Omental fat pad (tissue), 4 donors: ENCODE results near the gene TTC22. TPM values are rescaled to one million over a fixed set of nuclear protein-coding genes. Genes with fewer than 3 reads are reported as not detected.

Experiments
- ATAC-seq: fragments of 150-250 bp; one replicate; pipeline ENCODE4 v1.9.1; 2016; ENCODE audit warnings: mild to moderate bottlenecking, moderate library complexity; ENCODE audit not compliant: low FRiP score
- DNase-seq: peaks from one replicate; pipeline ENCODE4 v3.0.0-alpha.2; 2019; ENCODE audit warnings: low spot score
- total RNA-seq, 4 donors: library from RNA; depleted of rRNA; stranded (reverse); fragments of >200 nt; gene quantifications; one replicate each; pipeline ENCODE4 v1.1.0, GENCODE V29; 2016
- TF ChIP-seq, protein P1 (sequence below), 3 donors: fragments of 450-650 bp; IDR thresholded peaks; one replicate each; pipeline ENCODE4 v1.5.1; 2016 to 2017; ENCODE audit warnings: antibody characterized with exemption in 3 of 3, mild to moderate bottlenecking in 3 of 3, moderate library complexity in 2 of 3

The TTC22 gene
- total RNA-seq, 4 donors from 2014 or later = 0.88 to 1.7 (median 1.1) TPM; not detected in 1

DNA sequence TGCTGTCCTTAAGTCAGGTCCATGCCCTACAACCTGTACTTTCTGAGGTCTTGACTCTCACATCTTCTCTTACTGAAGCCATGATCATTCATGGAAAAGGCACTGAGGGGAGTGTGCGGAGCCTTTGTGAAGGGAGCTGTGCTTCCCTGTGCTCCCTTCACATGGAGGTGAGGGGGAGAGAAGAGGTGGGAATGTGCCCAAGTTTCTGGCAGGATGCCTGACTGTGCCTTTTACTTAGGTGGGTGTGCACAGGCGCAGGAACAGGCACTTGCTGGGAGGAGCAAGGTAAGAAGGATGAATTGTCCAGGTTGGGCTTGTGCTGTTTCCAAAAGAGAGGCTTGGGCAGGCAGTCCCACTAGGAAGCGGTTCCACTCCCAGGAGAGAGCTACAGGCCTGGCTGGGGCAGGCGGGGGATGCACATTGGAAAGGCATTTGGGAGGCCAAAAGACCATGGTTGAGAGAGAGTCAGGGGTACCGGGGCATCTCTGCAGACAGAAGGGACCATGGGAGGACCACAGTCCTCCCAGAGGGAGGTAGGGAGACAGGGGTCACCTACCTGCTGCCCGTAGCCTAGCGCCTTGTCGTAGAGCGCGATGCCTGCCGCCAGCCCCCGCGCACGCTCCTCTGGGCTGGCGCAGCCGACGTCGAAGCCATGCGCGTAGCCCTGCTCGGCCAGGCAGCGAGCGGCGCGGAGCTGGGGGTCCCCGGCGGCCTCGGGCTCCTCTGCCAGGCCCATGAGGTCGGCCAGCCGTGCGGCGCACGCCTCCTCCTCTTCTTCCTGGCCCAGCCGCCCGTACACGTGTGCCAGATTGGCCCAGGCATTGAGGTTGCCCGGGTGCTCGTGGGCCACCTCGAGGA lies 853 bp downstream of the TTC22 start:
- TF ChIP-seq, protein P1, sequence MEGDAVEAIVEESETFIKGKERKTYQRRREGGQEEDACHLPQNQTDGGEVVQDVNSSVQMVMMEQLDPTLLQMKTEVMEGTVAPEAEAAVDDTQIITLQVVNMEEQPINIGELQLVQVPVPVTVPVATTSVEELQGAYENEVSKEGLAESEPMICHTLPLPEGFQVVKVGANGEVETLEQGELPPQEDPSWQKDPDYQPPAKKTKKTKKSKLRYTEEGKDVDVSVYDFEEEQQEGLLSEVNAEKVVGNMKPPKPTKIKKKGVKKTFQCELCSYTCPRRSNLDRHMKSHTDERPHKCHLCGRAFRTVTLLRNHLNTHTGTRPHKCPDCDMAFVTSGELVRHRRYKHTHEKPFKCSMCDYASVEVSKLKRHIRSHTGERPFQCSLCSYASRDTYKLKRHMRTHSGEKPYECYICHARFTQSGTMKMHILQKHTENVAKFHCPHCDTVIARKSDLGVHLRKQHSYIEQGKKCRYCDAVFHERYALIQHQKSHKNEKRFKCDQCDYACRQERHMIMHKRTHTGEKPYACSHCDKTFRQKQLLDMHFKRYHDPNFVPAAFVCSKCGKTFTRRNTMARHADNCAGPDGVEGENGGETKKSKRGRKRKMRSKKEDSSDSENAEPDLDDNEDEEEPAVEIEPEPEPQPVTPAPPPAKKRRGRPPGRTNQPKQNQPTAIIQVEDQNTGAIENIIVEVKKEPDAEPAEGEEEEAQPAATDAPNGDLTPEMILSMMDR (IDR thresholded peaks at IDR 0.05) = no peak
- no peak for DNase-seq
- no peak for ATAC-seq

DNA sequence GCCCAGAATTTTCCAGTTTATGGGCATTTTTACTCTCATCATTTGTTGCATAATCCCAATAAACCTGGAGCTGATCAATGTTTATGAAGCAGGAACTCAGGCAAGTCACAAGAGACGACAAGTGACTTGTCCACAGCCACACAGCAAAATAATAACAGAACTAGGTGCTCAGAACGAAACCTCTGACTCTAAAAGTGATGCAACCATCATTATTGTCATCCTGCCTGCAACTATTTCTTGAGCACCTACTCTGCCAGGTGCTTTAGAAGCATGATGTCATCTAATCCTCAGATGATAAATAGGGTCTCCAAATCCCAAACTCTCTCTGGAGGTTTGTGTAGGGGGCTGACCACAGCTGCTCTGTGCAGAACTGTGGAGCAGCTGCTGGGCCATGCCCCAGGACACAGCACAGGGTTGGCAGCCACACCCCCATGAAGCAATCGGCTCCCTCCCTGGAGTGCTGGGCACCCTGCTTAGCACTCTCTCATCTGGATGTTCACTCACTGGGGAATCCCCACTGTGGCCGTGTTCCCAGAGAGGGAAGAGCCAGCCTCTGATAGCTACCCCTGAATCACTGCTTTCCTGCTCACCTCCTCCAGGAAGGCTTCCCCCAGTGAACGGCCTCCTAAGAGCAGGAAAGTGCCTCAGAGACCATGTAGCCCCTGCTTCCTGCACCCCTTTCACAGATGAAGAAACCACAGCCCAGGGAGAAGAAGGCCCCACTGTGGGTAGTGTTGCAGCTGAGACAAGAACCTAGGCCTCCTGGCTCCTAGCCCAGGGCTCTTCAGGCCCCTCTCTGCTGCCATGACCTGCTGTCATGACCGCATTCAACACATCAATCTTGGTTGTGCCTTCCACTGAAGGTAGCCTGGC lies 2.1 kb downstream of the TTC22 start:
- DNase-seq (no peak), ATAC-seq (no peak)
- TF ChIP-seq, protein P1 (IDR thresholded peaks at IDR 0.05) = no peak

DNA sequence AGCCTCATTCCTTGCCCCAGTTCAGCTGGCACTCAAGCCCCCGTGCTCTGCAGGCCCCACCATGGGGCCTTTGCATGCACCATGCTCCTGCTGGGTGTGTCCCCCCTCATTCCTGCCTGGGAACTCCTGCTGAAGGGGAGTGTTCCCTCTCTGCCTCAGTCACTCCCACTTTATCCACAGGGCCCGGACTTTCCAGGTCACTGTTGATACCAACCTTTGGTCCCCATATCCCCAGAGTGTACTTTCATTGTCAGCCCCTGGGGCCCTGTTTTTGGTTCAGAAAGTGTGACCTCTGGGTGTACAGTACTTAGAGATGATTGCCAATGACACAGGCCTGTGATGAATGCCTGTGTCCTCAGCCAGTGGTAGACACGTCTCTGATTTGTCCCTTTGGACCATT lies 2.9 kb downstream of the TTC22 start:
- TF ChIP-seq, protein P1 (IDR thresholded peaks at IDR 0.05) = no peak
- DNase-seq (no peak), ATAC-seq (no peak)

DNA sequence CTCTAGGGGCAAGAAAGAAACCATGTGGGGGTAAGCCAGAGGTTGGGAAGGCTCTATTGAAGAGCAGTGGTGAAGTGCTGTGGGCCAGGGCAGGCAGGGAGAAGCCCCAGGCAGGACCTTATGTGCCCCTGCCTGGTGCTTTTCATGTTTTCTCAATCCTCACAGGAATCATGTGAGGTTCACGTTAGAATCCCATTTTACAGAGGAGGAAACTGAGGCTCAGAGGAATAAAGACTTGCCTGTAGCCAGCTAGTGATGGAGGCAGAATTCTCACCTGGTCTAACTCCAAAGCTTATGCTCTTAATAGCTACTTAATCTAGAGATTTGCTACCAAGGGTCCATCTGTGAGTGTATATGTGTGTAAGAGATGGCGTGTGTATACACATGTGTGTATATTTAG lies 4.2 kb downstream of the TTC22 start:
- DNase-seq = no peak
- ATAC-seq = no peak
- TF ChIP-seq, protein P1 (IDR thresholded peaks at IDR 0.05) = no peak

DNA sequence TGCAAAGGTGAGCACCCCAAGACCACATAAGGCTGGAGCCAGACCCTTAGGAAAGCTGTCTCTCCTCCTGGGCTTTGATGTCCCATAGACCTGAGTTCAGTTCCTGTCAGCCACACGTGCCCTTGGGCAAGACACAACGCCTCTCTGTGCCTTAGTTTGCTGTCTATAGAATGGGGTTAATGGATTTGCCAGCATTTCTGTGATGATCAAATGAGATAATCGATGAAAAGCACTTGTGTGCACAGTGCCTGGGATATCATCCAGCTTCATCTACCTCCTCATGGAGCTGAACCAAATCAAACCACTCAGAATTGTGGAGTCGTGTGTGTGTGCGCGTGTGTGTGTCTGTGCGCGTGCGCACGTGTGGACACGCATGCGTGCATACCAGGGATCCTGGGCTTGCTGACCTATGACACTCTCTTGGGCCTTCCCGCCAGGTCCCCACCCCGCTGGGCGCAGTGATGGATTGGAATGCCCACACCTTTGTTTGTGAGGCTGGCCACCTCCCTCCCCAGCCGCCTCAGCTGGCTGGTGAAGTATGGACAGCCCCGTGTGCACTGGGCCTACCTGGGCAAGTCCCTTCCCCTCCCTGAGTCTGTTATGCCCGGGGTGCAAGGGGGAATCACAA lies 5.2 kb downstream of the TTC22 start:
- TF ChIP-seq, protein P1 (IDR thresholded peaks at IDR 0.05) = no peak
- no peak for ATAC-seq
- no peak for DNase-seq

DNA sequence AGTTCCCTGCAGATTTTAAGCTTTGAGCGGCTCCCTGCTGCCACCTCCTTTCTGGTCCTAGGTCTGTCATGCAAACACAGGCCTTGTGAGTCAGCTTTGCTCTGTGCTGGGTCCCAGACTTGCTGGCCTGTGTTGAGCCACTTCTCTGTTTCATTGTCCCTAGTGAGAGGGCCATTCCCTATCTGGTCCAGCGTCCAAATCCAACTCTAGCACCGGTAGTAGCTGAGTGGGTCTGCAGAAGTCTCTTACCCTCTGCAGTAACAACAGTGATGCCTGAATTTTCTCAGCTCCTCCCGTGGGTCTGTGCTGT lies 5.8 kb downstream of the TTC22 start:
- TF ChIP-seq, protein P1 (IDR thresholded peaks at IDR 0.05) = no peak
- DNase-seq (no peak), ATAC-seq (no peak)
